Measurements from ENCODE around the gene IRX3.

IRX3 gene

DNA sequence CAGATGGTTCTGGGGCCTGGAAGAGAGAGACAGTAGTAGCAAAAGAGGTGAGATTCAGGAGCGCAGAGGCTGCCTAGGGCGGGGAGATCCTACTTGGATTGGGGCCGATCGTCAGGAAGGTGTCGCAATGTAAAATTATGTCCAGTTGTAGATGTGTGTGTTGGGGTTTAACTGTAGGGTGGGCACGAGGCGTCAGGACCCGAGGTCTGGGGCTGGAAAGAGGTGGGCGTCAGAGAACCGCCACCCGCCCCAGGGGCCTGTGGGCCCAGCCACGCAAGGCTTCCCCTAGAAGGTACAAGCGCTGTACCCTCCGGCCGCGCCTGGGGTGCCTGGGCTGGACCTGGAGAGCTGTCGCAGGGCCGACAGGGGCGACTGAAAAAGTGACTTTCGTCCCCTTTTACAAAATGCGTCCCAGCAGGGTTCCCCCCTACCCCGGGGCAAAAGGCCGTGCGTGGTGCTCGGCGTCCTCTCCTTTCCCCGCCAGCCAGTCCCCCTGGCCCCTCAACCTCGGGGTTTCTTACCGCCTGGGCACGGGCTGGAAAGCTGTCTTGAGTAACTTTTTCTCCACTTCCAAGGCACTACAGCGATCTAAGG lies 2.8 kb downstream of the IRX3 start:
- Histone ChIP-seq H3K9ac (ENCODE audit: low read length) (peak overlapping the region; percentile 29), H3K4me3 (ENCODE audit: low read length) (peak overlapping the region; percentile 88), H3K9me3 (ENCODE audit: control insufficient read depth, low read length) (no peaks in the 10 kb centered on the region), H3K4me1 (ENCODE audit: control insufficient read depth, insufficient read depth, low read length) (no peaks in the 10 kb centered on the region), H3K36me3 (ENCODE audit: control insufficient read depth, insufficient read depth, low read length, severe bottlenecking) (no peaks in the 10 kb centered on the region), H3K27me3 (replicated peaks; ENCODE audit: control insufficient read depth, insufficient read depth, low read length) (no peaks in the 10 kb centered on the region)
- no peak for DNase-seq (ENCODE audit: low read depth)

- H3K4me3 ChIP-seq (ENCODE audit: low read length) = peak overlapping the region; percentile 88
- no peak for DNase-seq (ENCODE audit: low read depth)
These were observed 3.5 kb downstream of the IRX3 start for GRCh38 chr16:54282928-54283724.

DNA sequence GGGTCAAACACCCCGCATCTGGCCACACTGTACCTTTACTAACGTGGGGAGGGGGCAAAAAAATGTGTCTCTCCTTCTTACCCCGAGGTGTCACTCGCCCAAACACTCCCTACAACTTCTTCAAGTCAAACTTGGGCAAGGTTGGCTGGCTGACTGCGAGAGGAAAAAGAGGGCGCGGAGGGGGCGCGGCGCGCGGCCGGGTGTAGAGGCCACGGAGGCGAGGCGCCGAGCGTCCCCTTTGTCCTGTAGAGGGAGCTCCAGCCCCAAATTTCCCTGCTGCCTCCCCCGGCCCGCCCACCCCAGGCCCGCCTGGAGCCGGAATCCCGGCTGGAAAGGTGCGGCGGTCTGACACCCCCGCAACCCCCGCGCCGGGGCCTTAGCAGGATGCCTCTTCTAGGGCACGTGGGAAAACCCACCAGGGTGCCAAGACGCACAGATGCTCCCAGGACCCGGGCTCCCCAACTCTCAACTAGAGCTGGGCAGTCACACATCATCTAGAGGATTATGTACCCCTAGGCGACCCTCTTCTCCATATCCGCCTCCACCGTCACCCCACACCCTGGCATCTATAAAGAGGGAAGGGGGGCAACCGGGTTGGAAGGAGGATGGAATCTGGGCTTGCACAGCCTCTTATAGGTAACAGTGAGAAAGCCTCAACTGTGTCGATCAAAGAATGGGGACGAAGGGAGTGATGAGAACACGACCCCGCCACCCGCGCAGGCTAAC lies 4.2 kb downstream of the IRX3 start:
- H3K4me1 ChIP-seq (ENCODE audit: control insufficient read depth, insufficient read depth, low read length) = no peaks in the 10 kb centered on the region
- no peaks in the 10 kb centered on the region for H3K9me3 ChIP-seq (ENCODE audit: control insufficient read depth, low read length)
- H3K4me3 ChIP-seq (ENCODE audit: low read length) = no peak overlapping the region
- H3K27me3 ChIP-seq (replicated peaks; ENCODE audit: control insufficient read depth, insufficient read depth, low read length) = no peaks in the 10 kb centered on the region
- H3K36me3 ChIP-seq (ENCODE audit: control insufficient read depth, insufficient read depth, low read length, severe bottlenecking) = no peaks in the 10 kb centered on the region
- H3K9ac ChIP-seq (ENCODE audit: low read length) = no peak overlapping the region
- peak; percentile 86 for DNase-seq (ENCODE audit: low read depth)

More at GRCh38 chr16:54282928-54283724, 3.5 kb downstream of the IRX3 start:
- H3K36me3 ChIP-seq (ENCODE audit: control insufficient read depth, insufficient read depth, low read length, severe bottlenecking) = no peaks in the 10 kb centered on the region
- H3K9ac ChIP-seq (ENCODE audit: low read length) = no peak overlapping the region
- H3K9me3 ChIP-seq (ENCODE audit: control insufficient read depth, low read length) = no peaks in the 10 kb centered on the region
- no peaks in the 10 kb centered on the region for H3K4me1 ChIP-seq (ENCODE audit: control insufficient read depth, insufficient read depth, low read length)
- H3K27me3 ChIP-seq (replicated peaks; ENCODE audit: control insufficient read depth, insufficient read depth, low read length) = no peaks in the 10 kb centered on the region

GRCh38 chr16:54281535-54282201 lies 4.9 kb downstream of the IRX3 start:
- no peak overlapping the region for H3K4me3 ChIP-seq (ENCODE audit: low read length)

GRCh38 chr16:54280751-54281150 lies 5.8 kb downstream of the IRX3 start:
- Histone ChIP-seq H3K27me3 (replicated peaks; ENCODE audit: control insufficient read depth, insufficient read depth, low read length) (no peaks in the 10 kb centered on the region), H3K9ac (ENCODE audit: low read length) (no peak overlapping the region)
- DNase-seq (ENCODE audit: low read depth) = peak; percentile 20

More at GRCh38 chr16:54281535-54282201, 4.9 kb downstream of the IRX3 start:
- Histone ChIP-seq H3K4me1 (ENCODE audit: control insufficient read depth, insufficient read depth, low read length) (no peaks in the 10 kb centered on the region), H3K9me3 (ENCODE audit: control insufficient read depth, low read length) (no peaks in the 10 kb centered on the region), H3K9ac (ENCODE audit: low read length) (no peak overlapping the region), H3K27me3 (replicated peaks; ENCODE audit: control insufficient read depth, insufficient read depth, low read length) (no peaks in the 10 kb centered on the region), H3K36me3 (ENCODE audit: control insufficient read depth, insufficient read depth, low read length, severe bottlenecking) (no peaks in the 10 kb centered on the region)
- DNase-seq (ENCODE audit: low read depth) = no peak

DNA sequence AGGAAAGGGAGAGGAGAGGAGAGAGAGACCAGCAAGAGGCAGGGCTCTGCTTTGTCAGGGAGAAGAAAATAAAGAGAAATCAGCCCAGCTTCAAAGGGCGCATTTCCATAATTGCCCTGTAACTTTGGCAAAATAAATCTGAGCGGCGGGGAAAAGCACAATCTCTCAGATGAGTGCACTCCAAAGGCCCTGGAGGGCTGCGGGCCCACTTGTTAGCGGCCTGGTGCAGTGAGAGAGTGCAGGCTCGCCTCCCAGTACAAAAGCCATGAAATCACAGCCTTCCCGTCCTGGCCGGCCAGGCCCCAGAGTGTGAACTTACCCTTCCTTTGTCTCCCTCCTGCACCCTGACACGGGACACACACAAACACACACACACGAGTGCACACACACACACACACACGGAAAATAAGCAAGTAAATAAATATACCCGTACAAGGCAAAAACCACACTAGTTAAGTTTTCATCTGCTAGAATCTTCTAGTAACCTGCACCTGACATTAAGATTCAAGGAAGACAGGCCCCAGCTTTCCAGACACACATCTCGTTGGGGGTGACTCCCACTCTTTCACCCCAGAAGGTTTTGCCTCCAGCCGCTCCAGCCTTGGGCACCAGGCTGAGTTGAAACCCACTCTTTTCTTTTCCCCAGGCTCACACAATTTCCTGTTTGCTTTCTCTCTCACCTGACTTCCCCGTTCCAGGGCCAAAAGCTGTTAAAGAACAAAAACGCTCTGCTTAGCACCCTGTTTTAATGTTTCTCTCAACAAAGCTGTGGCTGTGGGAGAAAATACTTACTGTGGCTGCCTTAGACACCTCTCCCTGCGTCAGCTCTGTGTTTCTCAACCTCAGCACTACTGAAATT lies 8.5 kb downstream of the IRX3 start:
- Histone ChIP-seq H3K9me3 (ENCODE audit: control insufficient read depth, low read length) (no peaks in the 10 kb centered on the region), H3K27me3 (replicated peaks; ENCODE audit: control insufficient read depth, insufficient read depth, low read length) (no peaks in the 10 kb centered on the region)
- DNase-seq (ENCODE audit: low read depth) = no peak

More at GRCh38 chr16:54280751-54281150, 5.8 kb downstream of the IRX3 start:
- no peaks in the 10 kb centered on the region for H3K4me1 ChIP-seq (ENCODE audit: control insufficient read depth, insufficient read depth, low read length)
- no peaks in the 10 kb centered on the region for H3K9me3 ChIP-seq (ENCODE audit: control insufficient read depth, low read length)
- H3K4me3 ChIP-seq (ENCODE audit: low read length) = no peak overlapping the region
- no peaks in the 10 kb centered on the region for H3K36me3 ChIP-seq (ENCODE audit: control insufficient read depth, insufficient read depth, low read length, severe bottlenecking)

DNA sequence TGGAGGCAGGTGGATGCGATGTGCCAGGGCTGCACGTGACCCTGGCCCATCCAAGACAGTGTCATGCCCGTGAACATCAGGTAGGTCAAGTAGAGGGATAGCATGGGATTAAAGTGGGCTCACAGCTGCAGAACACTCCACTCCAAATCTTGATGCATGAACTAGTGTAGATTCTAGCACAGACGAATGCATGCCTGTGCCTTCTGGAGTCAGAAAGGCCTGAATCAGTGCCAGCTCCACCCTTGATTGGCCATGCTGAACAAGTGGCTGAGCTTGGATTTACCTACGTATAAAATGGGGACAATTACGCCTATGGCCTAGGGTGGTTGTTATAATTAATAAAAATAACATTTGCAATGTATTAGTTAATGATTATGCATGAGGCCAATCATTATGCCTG lies 10.6 kb downstream of the IRX3 start:
- Histone ChIP-seq H3K36me3 (ENCODE audit: control insufficient read depth, insufficient read depth, low read length, severe bottlenecking) (no peaks in the 10 kb centered on the region), H3K27me3 (replicated peaks; ENCODE audit: control insufficient read depth, insufficient read depth, low read length) (no peaks in the 10 kb centered on the region)
- no peak for DNase-seq (ENCODE audit: low read depth)

More for the DNA sequence above, 8.5 kb downstream of the IRX3 start:
- no peak overlapping the region for H3K9ac ChIP-seq (ENCODE audit: low read length)
- H3K36me3 ChIP-seq (ENCODE audit: control insufficient read depth, insufficient read depth, low read length, severe bottlenecking) = no peaks in the 10 kb centered on the region
- H3K4me1 ChIP-seq (ENCODE audit: control insufficient read depth, insufficient read depth, low read length) = no peaks in the 10 kb centered on the region
- H3K4me3 ChIP-seq (ENCODE audit: low read length) = no peak overlapping the region

DNA sequence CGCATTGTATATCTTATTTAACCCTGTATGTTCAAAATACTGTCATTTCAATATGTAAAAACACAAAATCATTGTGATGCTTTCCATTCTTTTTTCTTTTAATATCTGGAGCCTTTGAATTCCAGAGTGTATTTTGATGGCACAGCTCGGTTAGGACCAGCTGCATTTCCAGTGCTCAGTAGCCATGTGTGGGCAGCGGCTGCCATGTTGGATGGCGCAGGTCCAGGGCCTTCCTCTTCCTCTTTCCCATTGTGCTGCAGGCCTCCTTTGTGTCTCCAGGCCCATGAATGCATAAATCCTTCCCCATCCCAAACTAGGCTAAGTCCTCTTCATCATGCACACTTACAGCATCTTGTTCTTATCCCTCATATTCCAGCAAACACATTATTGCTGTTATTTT lies 13.0 kb downstream of the IRX3 start:
- no peaks in the 10 kb centered on the region for H3K27me3 ChIP-seq (replicated peaks; ENCODE audit: control insufficient read depth, insufficient read depth, low read length)
- no peak for DNase-seq (ENCODE audit: low read depth)

More for the DNA sequence above, 10.6 kb downstream of the IRX3 start:
- Histone ChIP-seq H3K9me3 (ENCODE audit: control insufficient read depth, low read length) (peaks cover 2% of the 10 kb centered on the region), H3K4me3 (ENCODE audit: low read length) (no peak overlapping the region), H3K9ac (ENCODE audit: low read length) (no peak overlapping the region), H3K4me1 (ENCODE audit: control insufficient read depth, insufficient read depth, low read length) (no peaks in the 10 kb centered on the region)

GRCh38 chr16:54270711-54271110 lies 15.9 kb downstream of the IRX3 start:
- Histone ChIP-seq H3K36me3 (ENCODE audit: control insufficient read depth, insufficient read depth, low read length, severe bottlenecking) (no peaks in the 10 kb centered on the region), H3K9ac (ENCODE audit: low read length) (no peak overlapping the region), H3K9me3 (ENCODE audit: control insufficient read depth, low read length) (peaks cover 2% of the 10 kb centered on the region), H3K4me3 (ENCODE audit: low read length) (no peak overlapping the region), H3K27me3 (replicated peaks; ENCODE audit: control insufficient read depth, insufficient read depth, low read length) (no peaks in the 10 kb centered on the region), H3K4me1 (ENCODE audit: control insufficient read depth, insufficient read depth, low read length) (peaks cover 6% of the 10 kb centered on the region)
- no peak for DNase-seq (ENCODE audit: low read depth)

More for the DNA sequence above, 13.0 kb downstream of the IRX3 start:
- H3K9me3 ChIP-seq (ENCODE audit: control insufficient read depth, low read length) = peaks cover 2% of the 10 kb centered on the region
- H3K4me1 ChIP-seq (ENCODE audit: control insufficient read depth, insufficient read depth, low read length) = no peaks in the 10 kb centered on the region
- H3K36me3 ChIP-seq (ENCODE audit: control insufficient read depth, insufficient read depth, low read length, severe bottlenecking) = no peaks in the 10 kb centered on the region
- no peak overlapping the region for H3K9ac ChIP-seq (ENCODE audit: low read length)
- no peak overlapping the region for H3K4me3 ChIP-seq (ENCODE audit: low read length)

DNA sequence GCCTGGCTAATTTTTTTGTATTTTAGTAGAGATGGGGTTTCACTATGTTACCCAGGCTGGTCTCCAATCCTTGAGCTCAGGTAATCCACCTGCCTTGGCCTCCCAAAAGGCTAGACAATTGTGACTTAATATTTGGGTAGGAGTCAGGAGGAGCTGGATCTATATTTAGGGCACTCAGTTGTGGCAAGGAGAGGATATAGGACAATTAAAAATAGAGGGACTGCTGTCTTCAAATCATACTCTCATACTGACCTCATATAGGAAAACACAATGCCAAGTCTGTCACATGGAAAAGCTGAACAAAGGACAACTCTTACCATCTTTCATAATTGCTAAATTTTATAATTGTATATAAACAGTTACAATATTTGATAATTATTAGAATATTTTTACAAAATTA lies 17.1 kb downstream of the IRX3 start:
- Histone ChIP-seq H3K9me3 (ENCODE audit: control insufficient read depth, low read length) (peaks cover 2% of the 10 kb centered on the region), H3K36me3 (ENCODE audit: control insufficient read depth, insufficient read depth, low read length, severe bottlenecking) (no peaks in the 10 kb centered on the region), H3K4me3 (ENCODE audit: low read length) (no peak overlapping the region), H3K9ac (ENCODE audit: low read length) (no peak overlapping the region), H3K4me1 (ENCODE audit: control insufficient read depth, insufficient read depth, low read length) (peaks cover 7% of the 10 kb centered on the region), H3K27me3 (replicated peaks; ENCODE audit: control insufficient read depth, insufficient read depth, low read length) (no peaks in the 10 kb centered on the region)
- no peak for DNase-seq (ENCODE audit: low read depth)

Data from adipocyte (in vitro differentiated cells).